ENCODE measurements around the gene LRFN4.
"Not testable (repeated sequence)": the region's sequence is repeated elsewhere in the genome, so short reads cannot be mapped to it uniquely, and the experiment has no call there.

LRFN4 gene

DNA sequence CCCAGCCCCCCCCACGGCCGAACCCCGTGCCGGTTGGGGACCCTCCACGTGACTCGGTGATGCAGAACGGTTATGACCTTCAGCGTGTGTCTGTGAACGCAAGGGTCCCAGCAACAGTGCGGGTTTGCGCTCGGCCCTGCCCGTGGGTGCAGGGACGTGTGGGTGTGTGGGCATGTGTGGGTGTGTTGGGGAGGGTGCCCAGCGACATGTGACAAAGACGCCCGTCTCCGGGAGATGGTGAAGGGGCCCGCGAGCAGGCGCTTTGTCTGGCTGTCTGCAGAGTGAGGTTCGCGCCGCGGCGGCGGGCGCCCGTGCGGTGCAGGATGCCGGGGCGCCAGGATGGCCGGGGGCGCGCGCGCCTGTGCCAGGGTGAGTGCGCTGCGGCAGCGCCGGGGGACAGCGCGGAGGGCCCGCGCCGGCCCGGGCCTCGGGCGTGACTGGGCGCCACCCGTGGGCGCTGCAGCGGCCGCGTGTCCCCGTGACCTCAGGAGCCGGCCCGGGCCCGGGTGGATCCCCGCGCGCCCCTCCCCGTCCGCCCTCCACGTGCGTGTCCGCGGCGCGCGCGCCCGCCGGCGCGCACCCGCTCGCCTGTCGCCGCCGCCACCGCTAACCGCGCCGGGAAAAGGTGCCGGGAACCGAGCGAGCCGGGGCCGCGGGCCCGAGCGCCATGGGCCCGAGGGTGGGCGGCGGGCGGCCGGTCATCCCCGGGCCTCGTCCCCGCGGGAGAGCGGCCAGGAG, at the start of gene LRFN4:
Gene LRFN4, plus strand, starts transcription at position 569 of the 738 bp plus-strand sequence. CDS start 681 bp downstream, outside the sequence.
- H3K36me3 ChIP-seq (replicated peaks): peaks cover 26% of the 10 kb centered on the region
- peaks cover 5% of the 10 kb centered on the region for H3K4me1 ChIP-seq
- H3K27me3 ChIP-seq (ENCODE audit: low read depth): no peaks in the 10 kb centered on the region
- peak within 1 kb of the TSS; percentile 76 for H3K4me3 ChIP-seq
- in situ Hi-C loops (cut with MboI; ENCODE audit: low sequenced_read_pairs): no loop called here
- peak; percentile 21 to 43 for DNase-seq (ENCODE audit: low spot score in 2 of 2)
- no peaks in the 10 kb centered on the region for H3K9me3 ChIP-seq

DNA sequence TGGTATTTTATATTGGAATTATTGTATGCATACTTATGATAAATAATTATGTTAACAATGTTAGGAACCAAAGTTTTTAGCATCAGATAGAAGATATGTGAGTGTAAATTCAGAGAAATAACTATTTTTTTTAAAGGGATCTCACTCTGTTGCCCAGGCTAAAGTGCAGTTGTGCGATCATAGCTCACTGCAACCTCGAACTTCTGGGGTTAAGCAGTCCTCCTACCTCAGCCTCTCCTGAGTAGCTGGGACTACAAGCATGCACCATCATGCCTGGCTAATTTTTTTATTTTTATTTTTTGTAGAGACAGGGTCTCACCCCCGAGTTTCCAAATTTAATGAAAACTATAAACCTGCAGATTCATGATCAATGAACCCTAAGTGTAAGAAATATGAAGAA, 47.3 kb upstream of the LRFN4 start:
- in situ Hi-C loops (cut with MboI; ENCODE audit: low sequenced_read_pairs): no loop called here
- no peaks in the 10 kb centered on the region for H3K9me3 ChIP-seq
- H3K4me3 ChIP-seq: no peak overlapping the region
- peaks cover 4% of the 10 kb centered on the region; the same call in 1 of the 2 replicates for H3K36me3 ChIP-seq (replicated peaks)
- H3K4me1 ChIP-seq: peaks cover 20% of the 10 kb centered on the region
- no peak for DNase-seq (ENCODE audit: low spot score in 2 of 2)
- H3K27me3 ChIP-seq (ENCODE audit: low read depth): no peaks in the 10 kb centered on the region

DNA sequence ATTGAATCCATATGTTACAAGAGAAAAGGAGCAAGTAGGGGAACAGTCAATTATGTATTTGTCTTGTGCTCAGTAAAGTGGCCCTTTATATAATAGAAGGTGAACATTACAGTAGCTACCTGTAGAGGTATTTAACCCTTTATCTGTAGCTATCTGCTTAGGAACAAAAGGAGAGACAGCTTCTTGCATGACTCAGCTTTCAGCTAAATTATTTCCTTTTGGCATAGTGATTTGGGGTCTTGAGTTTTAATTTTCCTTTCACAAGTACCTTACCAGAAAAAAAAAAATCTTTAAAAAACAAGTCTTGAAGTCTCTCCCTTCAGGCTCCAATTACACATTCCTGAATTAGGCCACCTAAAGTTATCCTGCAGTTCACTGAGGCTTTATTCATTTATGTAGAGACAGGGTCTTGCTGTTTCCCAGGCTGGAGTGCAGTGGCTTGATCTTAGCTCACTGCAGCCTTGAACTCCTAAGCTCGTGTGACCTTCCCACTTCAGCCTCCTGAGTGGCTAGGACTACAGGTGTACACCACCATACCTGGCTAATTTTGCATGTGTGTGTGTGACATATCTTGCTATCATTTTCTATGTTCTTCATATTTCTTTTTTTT, 46.2 kb upstream of the LRFN4 start:
- Histone ChIP-seq H3K9me3 (no peaks in the 10 kb centered on the region), H3K27me3 (ENCODE audit: low read depth) (no peaks in the 10 kb centered on the region), H3K36me3 (replicated peaks) (peaks cover 4% of the 10 kb centered on the region; the same call in 1 of the 2 replicates), H3K4me1 (peaks cover 20% of the 10 kb centered on the region), H3K4me3 (no peak overlapping the region)
- in situ Hi-C loops (cut with MboI; ENCODE audit: low sequenced_read_pairs): no loop called here
- no peak for DNase-seq (ENCODE audit: low spot score in 2 of 2)

DNA sequence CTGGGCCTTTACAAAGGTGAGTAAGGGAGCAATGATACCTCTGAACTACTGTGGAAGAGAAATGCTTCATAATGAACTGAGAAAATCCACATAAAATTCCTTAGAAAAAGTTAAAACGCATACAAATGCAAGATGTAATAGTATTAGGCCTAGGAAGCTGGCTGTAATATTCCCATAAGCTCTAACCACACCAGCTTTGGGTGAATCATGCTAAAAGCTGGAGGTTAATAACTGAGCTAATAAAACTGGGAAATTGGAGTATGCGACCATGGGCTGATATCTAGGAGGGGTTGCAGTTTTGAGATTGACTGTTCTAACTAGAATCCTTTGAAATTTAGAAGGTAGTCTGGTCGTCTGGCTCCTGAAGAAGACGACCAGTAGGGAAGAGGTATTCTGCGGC, 42.2 kb upstream of the LRFN4 start:
- peaks cover 20% of the 10 kb centered on the region for H3K4me1 ChIP-seq
- H3K9me3 ChIP-seq: no peaks in the 10 kb centered on the region
- no peak overlapping the region for H3K4me3 ChIP-seq
- DNase-seq (ENCODE audit: low spot score in 2 of 2): no peak
- no peaks in the 10 kb centered on the region for H3K27me3 ChIP-seq (ENCODE audit: low read depth)
- H3K36me3 ChIP-seq (replicated peaks): no peaks in the 10 kb centered on the region; the same call in 1 of the 2 replicates
- in situ Hi-C loops (cut with MboI; ENCODE audit: low sequenced_read_pairs): no loop called here

DNA sequence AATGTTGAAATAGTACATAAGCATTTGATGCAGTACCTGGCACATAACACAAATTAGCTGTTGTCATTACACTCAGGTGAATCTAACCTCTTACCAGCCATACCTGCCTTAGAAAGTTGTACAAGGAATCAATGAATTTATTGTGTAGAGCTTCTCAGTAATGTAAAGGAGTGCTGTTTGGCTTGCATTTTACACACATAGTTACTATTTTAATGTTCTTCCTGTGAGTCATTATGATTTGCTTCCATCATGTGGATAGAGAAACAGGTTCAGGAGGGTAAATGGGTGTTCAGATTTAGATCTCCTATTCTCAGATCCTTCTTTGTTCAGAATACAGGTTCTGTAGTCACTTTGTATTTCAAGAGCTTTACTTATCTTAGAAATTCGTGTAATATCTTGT, 41.2 kb upstream of the LRFN4 start:
- Histone ChIP-seq H3K36me3 (replicated peaks) (no peaks in the 10 kb centered on the region; the same call in 1 of the 2 replicates), H3K9me3 (no peaks in the 10 kb centered on the region), H3K4me3 (no peak overlapping the region), H3K4me1 (peaks cover 23% of the 10 kb centered on the region), H3K27me3 (ENCODE audit: low read depth) (no peaks in the 10 kb centered on the region)
- no peak for DNase-seq (ENCODE audit: low spot score in 2 of 2)
- in situ Hi-C loops (cut with MboI; ENCODE audit: low sequenced_read_pairs): no loop called here

DNA sequence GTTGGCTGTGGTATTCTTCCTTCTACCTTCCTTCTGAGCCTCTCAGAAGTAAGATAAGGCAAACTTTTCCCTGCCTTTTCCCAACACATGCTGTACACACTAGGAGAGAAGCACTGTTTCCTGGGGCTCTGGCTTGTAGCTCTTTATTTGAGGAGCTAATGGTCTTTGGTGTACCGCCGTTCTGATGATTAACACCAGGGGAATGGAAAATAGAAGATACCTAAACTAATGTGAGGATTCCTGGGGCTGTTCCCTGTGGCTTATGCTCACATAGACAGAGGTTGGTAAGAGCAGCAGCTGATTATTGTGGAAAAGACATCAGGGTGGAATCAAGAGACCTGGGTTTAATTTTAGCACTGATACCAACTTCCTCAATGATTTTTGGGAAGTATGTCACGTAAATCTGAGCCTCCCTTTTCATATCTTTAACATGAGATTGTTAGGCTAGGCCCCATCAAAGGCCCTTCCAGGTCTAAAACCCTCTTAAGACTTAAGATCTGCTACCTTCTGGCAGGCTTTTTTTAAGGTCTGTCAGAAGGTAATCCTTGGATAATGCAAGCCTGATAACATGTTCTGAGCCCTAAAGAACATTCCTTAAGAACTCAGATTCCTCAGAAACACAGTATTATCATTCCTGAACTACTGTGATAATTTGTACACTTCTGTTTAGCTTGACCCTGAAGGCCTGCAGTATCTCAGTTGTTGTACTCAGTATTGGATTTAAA, 38.5 kb upstream of the LRFN4 start:
- no peak for DNase-seq (ENCODE audit: low spot score in 2 of 2)
- H3K36me3 ChIP-seq (replicated peaks): no peaks in the 10 kb centered on the region; the same call in 1 of the 2 replicates
- in situ Hi-C loops (cut with MboI; ENCODE audit: low sequenced_read_pairs): no loop called here

DNA sequence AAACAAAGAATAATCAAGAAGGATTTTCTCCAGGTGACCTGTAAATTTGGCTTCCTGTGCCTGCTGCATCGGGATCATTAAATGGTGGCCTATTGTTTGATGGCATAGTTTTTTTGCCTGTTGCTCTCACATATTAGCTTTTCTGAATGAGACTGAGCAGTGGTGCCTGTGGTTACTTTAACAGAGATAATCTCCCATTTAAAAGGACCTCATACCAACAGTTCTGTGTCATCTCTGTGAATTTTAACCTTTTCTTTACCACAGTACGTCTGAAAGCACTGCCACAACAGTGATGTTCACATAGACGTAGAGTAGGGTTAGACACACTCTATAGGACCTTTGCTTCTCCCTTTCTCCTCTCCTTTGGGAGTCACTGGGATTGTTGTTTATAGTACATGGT, 36.5 kb upstream of the LRFN4 start:
- Histone ChIP-seq H3K36me3 (replicated peaks) (no peaks in the 10 kb centered on the region; the same call in 1 of the 2 replicates), H3K4me1 (peaks cover 10% of the 10 kb centered on the region), H3K27me3 (ENCODE audit: low read depth) (no peaks in the 10 kb centered on the region), H3K4me3 (no peak overlapping the region), H3K9me3 (no peaks in the 10 kb centered on the region)
- in situ Hi-C loops (cut with MboI; ENCODE audit: low sequenced_read_pairs): loop anchor here (10.0 kb wide), 1 partner anchor 106 kb away; no protein-coding TSS in a partner anchor
- peak in 1 of 2 experiments; percentile 53 for DNase-seq (ENCODE audit: low spot score in 2 of 2)

More for the DNA sequence above, 38.5 kb upstream of the LRFN4 start:
- Histone ChIP-seq H3K4me3 (no peak overlapping the region), H3K9me3 (no peaks in the 10 kb centered on the region), H3K27me3 (ENCODE audit: low read depth) (no peaks in the 10 kb centered on the region), H3K4me1 (peaks cover 10% of the 10 kb centered on the region)

DNA sequence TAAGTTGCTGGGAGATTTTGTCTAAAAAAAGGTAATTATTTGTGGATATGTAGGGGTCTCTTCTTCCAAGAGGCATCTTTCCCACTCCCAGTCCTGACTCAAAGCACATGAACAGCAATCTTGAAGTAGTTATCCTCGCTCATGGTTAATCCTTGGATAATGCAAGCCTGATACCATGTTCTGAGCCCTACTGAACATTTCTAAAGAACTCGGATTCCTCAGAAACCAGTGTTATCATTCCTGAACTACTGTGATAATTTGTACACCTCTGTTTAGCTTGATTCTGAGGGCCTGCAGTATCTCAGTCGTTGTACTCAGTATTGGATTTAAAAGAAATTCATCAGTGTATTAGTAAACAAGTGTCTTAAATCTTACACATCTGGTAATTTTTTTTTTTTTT, 36.0 kb upstream of the LRFN4 start:
- DNase-seq (ENCODE audit: low spot score in 2 of 2): no peak
- Histone ChIP-seq H3K27me3 (ENCODE audit: low read depth) (no peaks in the 10 kb centered on the region), H3K9me3 (no peaks in the 10 kb centered on the region), H3K36me3 (replicated peaks) (no peaks in the 10 kb centered on the region), H3K4me3 (no peak overlapping the region), H3K4me1 (peaks cover 10% of the 10 kb centered on the region)
- in situ Hi-C loops (cut with MboI; ENCODE audit: low sequenced_read_pairs): loop anchor here (10.0 kb wide), 1 partner anchor 106 kb away; no protein-coding TSS in a partner anchor

DNA sequence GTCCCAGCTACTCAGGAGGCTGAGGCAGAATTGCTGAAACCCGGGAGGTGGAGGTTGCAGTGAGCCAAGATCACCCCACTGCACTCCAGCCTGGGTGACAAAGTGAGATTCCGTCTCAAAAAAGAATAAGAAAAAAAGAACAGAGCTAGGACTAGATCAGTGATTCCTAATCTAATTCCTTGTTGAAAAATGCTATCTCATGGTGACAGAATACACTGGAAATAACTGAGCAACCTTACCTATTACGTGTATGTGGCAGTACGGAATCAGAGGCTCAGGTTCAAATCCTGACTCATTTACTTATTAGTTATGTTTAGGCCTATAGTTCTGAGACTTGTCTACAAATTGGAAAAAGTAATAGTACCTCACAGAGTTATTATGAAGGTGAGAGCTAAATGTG, 33.2 kb upstream of the LRFN4 start:
- H3K27me3 ChIP-seq (ENCODE audit: low read depth): no peaks in the 10 kb centered on the region
- H3K4me1 ChIP-seq: peaks cover 10% of the 10 kb centered on the region
- in situ Hi-C loops (cut with MboI; ENCODE audit: low sequenced_read_pairs): loop anchor here (10.0 kb wide), 1 partner anchor 109 kb away; no protein-coding TSS in a partner anchor
- H3K4me3 ChIP-seq: no peak overlapping the region
- DNase-seq (ENCODE audit: low spot score in 2 of 2): no peak
- no peaks in the 10 kb centered on the region for H3K9me3 ChIP-seq
- H3K36me3 ChIP-seq (replicated peaks): no peaks in the 10 kb centered on the region

DNA sequence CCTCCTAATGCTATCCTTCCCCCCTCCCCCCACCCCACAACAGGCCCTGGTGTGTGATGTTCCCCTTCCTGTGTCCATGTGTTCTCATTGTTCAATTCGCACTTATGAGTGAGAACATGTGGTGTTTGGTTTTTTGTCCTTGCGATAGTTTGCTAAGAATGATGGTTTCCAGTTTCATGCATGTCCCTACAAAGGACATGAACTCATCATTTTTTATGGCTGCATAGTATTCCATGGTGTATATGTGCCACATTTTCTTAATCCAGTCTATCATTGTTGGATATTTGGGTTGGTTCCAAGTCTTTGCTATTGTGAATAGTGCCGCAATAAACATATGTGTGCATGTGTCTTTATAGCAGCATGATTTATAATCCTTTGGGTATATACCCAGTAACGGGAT, 32.3 kb upstream of the LRFN4 start:
- in situ Hi-C loops (cut with MboI; ENCODE audit: low sequenced_read_pairs): loop anchor here (10.0 kb wide), 1 partner anchor 110 kb away; no protein-coding TSS in a partner anchor
- H3K9me3 ChIP-seq; H3K27me3 ChIP-seq (ENCODE audit: low read depth); H3K36me3 ChIP-seq (replicated peaks); DNase-seq (ENCODE audit: low spot score in 2 of 2); H3K4me3 ChIP-seq: not testable (repeated sequence)
- H3K4me1 ChIP-seq: peaks cover 10% of the 10 kb centered on the region

DNA sequence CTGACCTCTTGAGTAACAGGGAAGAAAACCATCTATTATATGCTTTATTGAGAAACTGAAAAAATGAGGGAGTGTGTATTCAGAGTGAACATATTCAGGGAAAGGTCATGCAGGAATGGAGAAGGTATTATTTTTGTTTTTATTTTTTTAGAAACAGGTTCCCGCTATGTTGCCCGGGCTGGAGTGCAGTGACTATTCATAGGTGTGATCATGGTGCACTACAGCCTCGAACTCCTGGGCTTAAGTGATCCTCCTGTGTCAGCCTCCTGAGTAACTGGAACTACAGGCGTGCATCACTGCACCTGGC, 22.4 kb upstream of the LRFN4 start:
- H3K27me3 ChIP-seq (ENCODE audit: low read depth): no peaks in the 10 kb centered on the region
- in situ Hi-C loops (cut with MboI; ENCODE audit: low sequenced_read_pairs): loop anchor here (5.0 kb wide), 1 partner anchor 427 kb away; no protein-coding TSS in a partner anchor
- H3K4me3 ChIP-seq: no peak overlapping the region
- H3K36me3 ChIP-seq (replicated peaks): no peaks in the 10 kb centered on the region; the same call in 1 of the 2 replicates
- H3K9me3 ChIP-seq: no peaks in the 10 kb centered on the region
- no peaks in the 10 kb centered on the region for H3K4me1 ChIP-seq
- DNase-seq (ENCODE audit: low spot score in 2 of 2): no peak

DNA sequence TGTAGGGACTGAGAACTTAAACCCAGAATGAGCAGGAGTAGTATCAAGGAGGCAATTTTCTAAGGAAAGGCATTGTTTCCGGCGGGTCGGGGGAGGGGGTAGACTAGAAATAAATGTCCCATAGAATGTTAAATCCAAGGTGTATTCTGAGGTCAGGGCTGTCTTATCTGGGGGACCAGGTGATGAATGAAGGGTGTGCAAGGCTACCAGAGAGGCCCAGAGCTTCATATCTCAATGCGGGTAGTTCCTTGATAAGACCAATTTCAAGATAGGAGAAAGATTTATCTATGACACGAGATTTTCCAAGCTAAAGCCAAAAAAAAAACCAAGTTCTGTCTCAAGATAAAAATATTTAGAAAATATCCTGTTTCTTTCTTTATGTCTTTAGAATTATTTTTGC, 21.9 kb upstream of the LRFN4 start:
- H3K27me3 ChIP-seq (ENCODE audit: low read depth): no peaks in the 10 kb centered on the region
- H3K4me1 ChIP-seq: no peaks in the 10 kb centered on the region
- in situ Hi-C loops (cut with MboI; ENCODE audit: low sequenced_read_pairs): loop anchor here (5.0 kb wide), 1 partner anchor 428 kb away; no protein-coding TSS in a partner anchor
- H3K9me3 ChIP-seq: no peaks in the 10 kb centered on the region
- DNase-seq (ENCODE audit: low spot score in 2 of 2): no peak
- no peak overlapping the region for H3K4me3 ChIP-seq
- H3K36me3 ChIP-seq (replicated peaks): no peaks in the 10 kb centered on the region; the same call in 1 of the 2 replicates

DNA sequence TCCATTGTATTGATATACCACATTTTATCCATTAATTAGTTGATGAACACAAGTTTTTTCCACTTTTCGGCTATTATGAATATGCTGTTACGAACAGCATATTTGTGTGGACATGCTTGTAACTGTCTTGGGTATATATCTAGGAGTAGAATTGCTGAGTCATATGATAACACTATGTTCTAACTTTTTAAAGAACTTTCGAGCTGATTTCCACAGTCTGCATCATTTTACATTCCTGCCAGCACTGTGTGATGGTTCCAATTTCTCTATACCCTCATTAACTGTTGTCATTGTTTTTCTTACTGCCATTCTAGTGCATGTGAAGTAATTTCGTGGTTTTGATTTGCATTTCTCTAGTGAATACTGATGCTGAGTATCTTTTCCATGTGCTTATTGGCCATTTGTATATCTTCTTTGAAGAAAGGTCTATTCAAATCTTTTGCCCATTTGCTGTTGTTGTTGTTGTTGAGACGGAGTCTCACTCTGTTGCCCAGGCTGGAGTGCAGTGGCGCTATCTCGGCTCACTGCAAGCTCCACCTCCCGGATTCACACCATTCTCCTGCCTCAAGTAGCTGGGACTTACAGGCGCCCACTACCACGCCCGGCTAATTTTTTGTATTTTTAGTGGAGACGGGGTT, 21.0 kb upstream of the LRFN4 start:
- Histone ChIP-seq H3K9me3 (no peaks in the 10 kb centered on the region), H3K4me1 (no peaks in the 10 kb centered on the region), H3K36me3 (replicated peaks) (peaks cover 4% of the 10 kb centered on the region), H3K27me3 (ENCODE audit: low read depth) (no peaks in the 10 kb centered on the region), H3K4me3 (no peak overlapping the region)
- in situ Hi-C loops (cut with MboI; ENCODE audit: low sequenced_read_pairs): no loop called here
- DNase-seq (ENCODE audit: low spot score in 2 of 2): no peak
